A673 (cell line): ENCODE measurements around the gene NUP35.

Experiments
- CTCF ChIP-seq: fragments of 300-800, 200-600 bp; sonication (generic); conservative IDR thresholded peaks from 2 replicates; pipeline ENCODE4 v1.5.1; 2017; ENCODE audit warnings: low read depth, mild to moderate bottlenecking, antibody characterized with exemption, low read length, moderate library complexity, mixed read lengths
- EZH2 ChIP-seq: fragments of 200-600 bp; sonication (generic); IDR thresholded peaks from 2 replicates; pipeline ENCODE4 v1.6.1; 2017; ENCODE audit warnings: borderline replicate concordance, low read depth, mild to moderate bottlenecking, mixed read lengths, antibody characterized with exemption, low read length; ENCODE audit not compliant: poor library complexity, severe bottlenecking

GRCh38 chr2:183124222-183124956 lies at the start of gene NUP35:
- TF ChIP-seq CTCF = no peak
- no peak for TF ChIP-seq EZH2
